SU-DHL-6 (cell line): ENCODE measurements around the gene TMEM174.

Experiments used
- EZH2phosphoT487 ChIP-seq: fragments of 200-600 bp; sonication (generic), shearing (Covaris generic); conservative IDR thresholded peaks from 2 replicates; pipeline ENCODE4 v1.6.1; 2018; ENCODE audit warnings: mild to moderate bottlenecking, antibody characterized with exemption, low read length, moderate library complexity, mixed read lengths
- TF ChIP-seq, protein P1 (sequence below): fragments of 200-600 bp; sonication (generic); IDR thresholded peaks from one replicate; pipeline ENCODE4 v1.5.1; 2017; ENCODE audit warnings: antibody characterized with exemption, mild to moderate bottlenecking, low read length, moderate library complexity; ENCODE audit not compliant: insufficient read depth, poor library complexity, severe bottlenecking

DNA sequence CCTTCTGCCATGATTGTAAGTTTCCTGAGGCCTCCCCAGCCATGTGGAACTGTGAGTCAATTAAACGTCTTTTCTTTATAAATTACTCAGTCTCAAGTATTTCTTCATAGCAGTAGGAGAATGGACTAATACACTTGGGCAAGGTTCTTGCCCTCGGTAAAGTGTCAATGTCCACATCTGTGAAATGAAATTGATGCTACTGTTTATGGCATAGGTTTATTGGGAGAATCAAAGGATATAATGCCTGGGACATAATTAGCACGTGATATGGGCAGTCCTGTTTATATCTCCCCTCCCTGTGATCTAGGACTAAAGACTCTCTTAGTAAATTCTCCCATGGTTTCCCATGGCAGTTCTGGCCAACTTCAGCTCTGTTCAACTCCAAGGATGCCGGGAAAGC, 19.4 kb downstream of the TMEM174 start:
- TF ChIP-seq, protein P1, sequence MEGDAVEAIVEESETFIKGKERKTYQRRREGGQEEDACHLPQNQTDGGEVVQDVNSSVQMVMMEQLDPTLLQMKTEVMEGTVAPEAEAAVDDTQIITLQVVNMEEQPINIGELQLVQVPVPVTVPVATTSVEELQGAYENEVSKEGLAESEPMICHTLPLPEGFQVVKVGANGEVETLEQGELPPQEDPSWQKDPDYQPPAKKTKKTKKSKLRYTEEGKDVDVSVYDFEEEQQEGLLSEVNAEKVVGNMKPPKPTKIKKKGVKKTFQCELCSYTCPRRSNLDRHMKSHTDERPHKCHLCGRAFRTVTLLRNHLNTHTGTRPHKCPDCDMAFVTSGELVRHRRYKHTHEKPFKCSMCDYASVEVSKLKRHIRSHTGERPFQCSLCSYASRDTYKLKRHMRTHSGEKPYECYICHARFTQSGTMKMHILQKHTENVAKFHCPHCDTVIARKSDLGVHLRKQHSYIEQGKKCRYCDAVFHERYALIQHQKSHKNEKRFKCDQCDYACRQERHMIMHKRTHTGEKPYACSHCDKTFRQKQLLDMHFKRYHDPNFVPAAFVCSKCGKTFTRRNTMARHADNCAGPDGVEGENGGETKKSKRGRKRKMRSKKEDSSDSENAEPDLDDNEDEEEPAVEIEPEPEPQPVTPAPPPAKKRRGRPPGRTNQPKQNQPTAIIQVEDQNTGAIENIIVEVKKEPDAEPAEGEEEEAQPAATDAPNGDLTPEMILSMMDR, result no peak
- TF ChIP-seq EZH2phosphoT487, result no peak
